ENCODE measurements around the gene INTS14.

Gene INTS14

DNA sequence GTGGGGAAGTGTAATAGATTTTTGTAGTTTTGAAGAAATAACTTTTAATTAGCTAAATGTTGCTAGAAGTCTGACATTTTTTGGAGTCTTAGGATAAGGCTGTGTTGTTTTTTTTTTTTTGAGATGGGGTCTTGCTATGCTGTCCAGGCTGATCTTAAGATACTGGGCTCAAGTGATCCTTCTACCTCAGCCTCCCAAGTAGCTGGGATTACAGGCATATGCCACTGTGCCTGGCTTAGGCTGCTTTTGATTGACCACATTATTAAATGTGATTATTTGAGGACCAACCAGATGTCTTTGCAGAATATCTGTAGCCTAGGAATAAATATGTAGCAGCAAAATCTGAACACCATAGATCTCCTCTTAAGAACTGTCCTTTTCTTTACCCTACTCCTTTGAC is 51.0 kb downstream of the INTS14 start:
- Histone ChIP-seq H3K9me3 (ENCODE audit: insufficient read depth, low read length) (no peaks in the 10 kb centered on the region), H3K79me2 (ENCODE audit: insufficient read depth, low read length) (no peaks in the 10 kb centered on the region), H3K9ac (ENCODE audit: low read length) (no peak overlapping the region), H4K20me1 (ENCODE audit: low read depth, low read length) (no peaks in the 10 kb centered on the region), H3K36me3 (ENCODE audit: low read length) (peaks cover 20% of the 10 kb centered on the region; the same call in 1 of the 2 replicates), H3K4me3 (ENCODE audit: insufficient read depth, low read length, poor library complexity, severe bottlenecking) (no peak overlapping the region), H3K9me2 (replicated peaks; ENCODE audit: insufficient read depth, low read length) (no peaks in the 10 kb centered on the region), H2AFZ (ENCODE audit: low read depth, low read length, severe bottlenecking) (no peak overlapping the region), H3K4me2 (ENCODE audit: low read depth, low read length, poor library complexity, severe bottlenecking) (no peak overlapping the region), H3F3A (ENCODE audit: insufficient read depth) (no peaks in the 10 kb centered on the region), H3K27ac (ENCODE audit: low read depth, low read length) (no peak overlapping the region), H3K27me3 (ENCODE audit: low read length) (no peaks in the 10 kb centered on the region)
- no peak for TF ChIP-seq EZH2phosphoT487 (conservative IDR thresholded peaks at IDR 0.05; ENCODE audit: low read length)
- TF ChIP-seq, protein P1, sequence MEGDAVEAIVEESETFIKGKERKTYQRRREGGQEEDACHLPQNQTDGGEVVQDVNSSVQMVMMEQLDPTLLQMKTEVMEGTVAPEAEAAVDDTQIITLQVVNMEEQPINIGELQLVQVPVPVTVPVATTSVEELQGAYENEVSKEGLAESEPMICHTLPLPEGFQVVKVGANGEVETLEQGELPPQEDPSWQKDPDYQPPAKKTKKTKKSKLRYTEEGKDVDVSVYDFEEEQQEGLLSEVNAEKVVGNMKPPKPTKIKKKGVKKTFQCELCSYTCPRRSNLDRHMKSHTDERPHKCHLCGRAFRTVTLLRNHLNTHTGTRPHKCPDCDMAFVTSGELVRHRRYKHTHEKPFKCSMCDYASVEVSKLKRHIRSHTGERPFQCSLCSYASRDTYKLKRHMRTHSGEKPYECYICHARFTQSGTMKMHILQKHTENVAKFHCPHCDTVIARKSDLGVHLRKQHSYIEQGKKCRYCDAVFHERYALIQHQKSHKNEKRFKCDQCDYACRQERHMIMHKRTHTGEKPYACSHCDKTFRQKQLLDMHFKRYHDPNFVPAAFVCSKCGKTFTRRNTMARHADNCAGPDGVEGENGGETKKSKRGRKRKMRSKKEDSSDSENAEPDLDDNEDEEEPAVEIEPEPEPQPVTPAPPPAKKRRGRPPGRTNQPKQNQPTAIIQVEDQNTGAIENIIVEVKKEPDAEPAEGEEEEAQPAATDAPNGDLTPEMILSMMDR (IDR thresholded peaks at IDR 0.05; ENCODE audit: insufficient read depth, low read length, poor library complexity, severe bottlenecking): no peak

DNA sequence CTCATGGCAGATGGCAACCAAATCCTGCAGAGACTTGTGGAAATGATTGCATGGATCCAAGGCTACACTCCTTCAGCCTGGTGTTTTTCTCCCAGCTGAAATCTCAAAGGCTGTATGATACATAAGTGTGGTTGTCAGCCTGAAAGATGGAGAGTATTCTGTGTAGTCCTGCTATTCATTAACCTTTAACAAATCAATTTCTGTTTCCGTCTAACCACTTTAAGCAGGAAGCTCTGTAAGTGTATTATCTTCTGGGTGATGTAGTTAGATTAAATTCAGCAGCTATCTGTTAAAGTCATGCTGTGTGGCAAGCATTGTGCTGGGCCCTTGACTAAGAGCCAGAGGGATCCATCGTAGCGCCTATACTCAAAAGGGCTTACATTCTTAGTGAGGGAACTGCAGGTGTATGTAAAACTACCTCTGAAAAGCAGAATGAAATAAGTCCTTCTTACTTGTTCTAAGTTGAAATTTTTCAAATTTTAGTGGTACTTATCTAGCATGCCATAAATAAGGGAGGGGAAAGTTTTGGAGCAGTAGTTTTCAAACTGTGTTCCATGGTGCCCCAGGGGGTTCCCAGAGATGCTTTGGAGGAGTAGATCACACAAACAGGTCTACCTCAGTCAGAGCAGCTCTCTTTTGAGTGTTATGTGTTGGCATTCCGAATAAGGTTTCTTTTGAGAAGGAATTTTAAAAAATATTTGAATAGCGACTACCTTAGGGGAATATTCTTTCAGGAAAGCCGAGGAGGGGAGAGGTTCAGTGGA is 51.8 kb downstream of the INTS14 start:
- no peaks in the 10 kb centered on the region for H3K9me2 ChIP-seq (replicated peaks; ENCODE audit: insufficient read depth, low read length)
- H2AFZ ChIP-seq (ENCODE audit: low read depth, low read length, severe bottlenecking): no peak overlapping the region
- no peak overlapping the region for H3K9ac ChIP-seq (ENCODE audit: low read length)
- no peaks in the 10 kb centered on the region for H3K27me3 ChIP-seq (ENCODE audit: low read length)
- peaks cover 19% of the 10 kb centered on the region; the same call in 1 of the 2 replicates for H3K36me3 ChIP-seq (ENCODE audit: low read length)
- H3K9me3 ChIP-seq (ENCODE audit: insufficient read depth, low read length): no peaks in the 10 kb centered on the region
- no peak overlapping the region for H3K4me2 ChIP-seq (ENCODE audit: low read depth, low read length, poor library complexity, severe bottlenecking)
- no peaks in the 10 kb centered on the region for H3F3A ChIP-seq (ENCODE audit: insufficient read depth)
- H4K20me1 ChIP-seq (ENCODE audit: low read depth, low read length): no peaks in the 10 kb centered on the region
- TF ChIP-seq EZH2phosphoT487 (conservative IDR thresholded peaks at IDR 0.05; ENCODE audit: low read length): no peak
- TF ChIP-seq, protein P1 (IDR thresholded peaks at IDR 0.05; ENCODE audit: insufficient read depth, low read length, poor library complexity, severe bottlenecking): no peak
- peaks cover under 1% of the 10 kb centered on the region for H3K79me2 ChIP-seq (ENCODE audit: insufficient read depth, low read length)
- no peak overlapping the region for H3K4me3 ChIP-seq (ENCODE audit: insufficient read depth, low read length, poor library complexity, severe bottlenecking)
- no peak overlapping the region for H3K27ac ChIP-seq (ENCODE audit: low read depth, low read length)

DNA sequence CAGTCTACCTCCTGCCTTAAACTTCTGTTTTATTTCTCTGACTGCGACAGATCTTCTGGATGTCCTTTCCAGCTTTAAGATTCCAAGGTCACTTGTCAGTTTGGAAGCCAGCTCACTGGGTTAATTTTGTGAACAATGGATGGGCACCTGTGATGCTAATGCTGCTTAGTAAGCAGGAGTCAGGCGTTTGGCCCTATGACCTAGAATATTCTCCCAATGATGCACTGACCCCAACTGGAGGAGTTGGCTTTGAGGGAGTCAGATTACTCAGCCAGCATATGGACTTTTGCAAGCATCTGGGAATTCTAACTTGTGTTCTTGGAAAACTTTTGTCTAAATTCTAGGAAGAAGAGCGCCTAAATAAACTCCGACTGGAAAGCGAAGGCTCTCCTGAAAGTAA is 52.6 kb downstream of the INTS14 start:
- TF ChIP-seq, protein P1 (IDR thresholded peaks at IDR 0.05; ENCODE audit: insufficient read depth, low read length, poor library complexity, severe bottlenecking): no peak
- TF ChIP-seq EZH2phosphoT487 (conservative IDR thresholded peaks at IDR 0.05; ENCODE audit: low read length): no peak
- H3K27me3 ChIP-seq (ENCODE audit: low read length): no peaks in the 10 kb centered on the region
- no peaks in the 10 kb centered on the region for H3K9me2 ChIP-seq (replicated peaks; ENCODE audit: insufficient read depth, low read length)
- no peaks in the 10 kb centered on the region for H3K9me3 ChIP-seq (ENCODE audit: insufficient read depth, low read length)
- H3K4me3 ChIP-seq (ENCODE audit: insufficient read depth, low read length, poor library complexity, severe bottlenecking): no peak overlapping the region
- H2AFZ ChIP-seq (ENCODE audit: low read depth, low read length, severe bottlenecking): no peak overlapping the region
- peaks cover 13% of the 10 kb centered on the region; the same call in 1 of the 2 replicates for H3K36me3 ChIP-seq (ENCODE audit: low read length)
- H4K20me1 ChIP-seq (ENCODE audit: low read depth, low read length): no peaks in the 10 kb centered on the region
- no peak overlapping the region for H3K9ac ChIP-seq (ENCODE audit: low read length)
- H3K27ac ChIP-seq (ENCODE audit: low read depth, low read length): no peak overlapping the region
- H3F3A ChIP-seq (ENCODE audit: insufficient read depth): no peaks in the 10 kb centered on the region
- H3K79me2 ChIP-seq (ENCODE audit: insufficient read depth, low read length): peaks cover 8% of the 10 kb centered on the region
- no peak overlapping the region for H3K4me2 ChIP-seq (ENCODE audit: low read depth, low read length, poor library complexity, severe bottlenecking)
